ENCODE data around the gene TRMU. TPM values are rescaled to one million over a fixed set of nuclear protein-coding genes. Genes with fewer than 3 reads are reported as not detected.

Gene TRMU
- total RNA-seq, 4 donors from 2014 or later: 19.3 to 62.8 (median 32.8) TPM

- no peak for TF ChIP-seq CTCF (IDR thresholded peaks at IDR 0.05)
- ATAC-seq (ENCODE audit: low FRiP score): no peak
- no peak for DNase-seq (ENCODE audit: low spot score)
These were observed 21.3 kb downstream of the TRMU start for GRCh38 chr22:46356496-46357480.

GRCh38 chr22:46357711-46358520 is 22.4 kb downstream of the TRMU start:
- TF ChIP-seq CTCF (IDR thresholded peaks at IDR 0.05): no peak
- no peak for ATAC-seq (ENCODE audit: low FRiP score)
- no peak for DNase-seq (ENCODE audit: low spot score)

GRCh38 chr22:46358766-46359165 is 23.3 kb downstream of the TRMU start:
- no peak for TF ChIP-seq CTCF (IDR thresholded peaks at IDR 0.05)
- ATAC-seq (ENCODE audit: low FRiP score): no peak
- no peak for DNase-seq (ENCODE audit: low spot score)

- TF ChIP-seq CTCF (IDR thresholded peaks at IDR 0.05): no peak
- DNase-seq (ENCODE audit: low spot score): no peak
- no peak for ATAC-seq (ENCODE audit: low FRiP score)
These were observed 23.8 kb downstream of the TRMU start for GRCh38 chr22:46359362-46359761.

GRCh38 chr22:46360097-46360496 is 24.6 kb downstream of the TRMU start:
- TF ChIP-seq CTCF (IDR thresholded peaks at IDR 0.05): no peak
- ATAC-seq (ENCODE audit: low FRiP score): no peak
- DNase-seq (ENCODE audit: low spot score): no peak

- no peak for TF ChIP-seq CTCF (IDR thresholded peaks at IDR 0.05)
- no peak for DNase-seq (ENCODE audit: low spot score)
- no peak for ATAC-seq (ENCODE audit: low FRiP score)
These were observed 25.4 kb downstream of the TRMU start for GRCh38 chr22:46360891-46361290.

Data from omental fat pad (tissue), 4 donors.